HG03565 (cell line): ENCODE results near the gene ARHGEF3.
"Not testable (repeated sequence)": the region's sequence is repeated elsewhere in the genome, so short reads cannot be mapped to it uniquely, and the experiment has no call there.

Experiments used
- ATAC-seq: cut with Tn5 transposase; IDR thresholded peaks from one replicate; pipeline ENCODE4 v1.9.1; 2021; ENCODE audit warnings: mild to moderate bottlenecking, moderate library complexity; ENCODE audit not compliant: unreplicated experiment

ARHGEF3 gene

GRCh38 chr3:56742887-56743286 lies 58.9 kb downstream of the ARHGEF3 start:
- no peak for ATAC-seq

DNA sequence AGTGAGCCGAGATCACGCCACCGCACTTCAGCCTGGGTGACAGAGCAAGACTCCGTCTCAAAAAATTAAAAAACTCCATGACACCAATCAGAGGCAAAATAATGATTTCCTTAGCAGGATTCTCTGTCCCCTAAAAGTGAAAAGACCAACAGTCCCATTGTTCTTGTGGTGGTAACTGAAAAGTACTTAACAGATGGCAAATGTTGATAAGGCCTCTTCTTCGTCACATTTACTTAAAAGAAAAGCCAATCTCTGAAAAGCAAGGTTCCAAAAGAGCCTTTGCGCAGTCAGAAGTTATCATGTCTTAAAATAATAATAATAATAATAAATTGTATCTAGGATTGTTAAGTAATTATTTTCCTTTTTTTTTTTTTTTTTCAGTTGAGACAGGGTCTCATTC lies 62.7 kb downstream of the ARHGEF3 start:
- no peak for ATAC-seq

DNA sequence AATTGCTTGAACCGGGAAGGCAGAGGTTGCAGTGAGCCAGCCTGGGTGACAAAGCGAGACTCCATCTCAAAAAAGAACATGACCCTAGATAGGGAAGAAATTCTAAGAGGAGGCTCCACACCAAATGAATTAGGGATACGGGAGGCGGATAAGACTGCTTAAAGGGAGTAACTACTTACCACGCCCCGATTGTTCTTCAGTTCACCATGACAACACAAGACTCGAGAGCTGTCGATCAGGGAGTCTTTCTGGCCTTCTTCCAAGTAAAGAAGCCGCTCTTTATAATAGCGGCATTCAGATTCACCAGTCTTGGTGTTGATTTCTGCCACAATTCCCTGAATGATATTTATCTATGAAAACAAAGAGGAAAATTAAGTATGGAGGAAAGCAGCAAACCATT lies 64.7 kb downstream of the ARHGEF3 start:
- ATAC-seq, result no peak

- ATAC-seq, result no peak
Measured at GRCh38 chr3:56732109-56732508, 69.6 kb downstream of the ARHGEF3 start.

DNA sequence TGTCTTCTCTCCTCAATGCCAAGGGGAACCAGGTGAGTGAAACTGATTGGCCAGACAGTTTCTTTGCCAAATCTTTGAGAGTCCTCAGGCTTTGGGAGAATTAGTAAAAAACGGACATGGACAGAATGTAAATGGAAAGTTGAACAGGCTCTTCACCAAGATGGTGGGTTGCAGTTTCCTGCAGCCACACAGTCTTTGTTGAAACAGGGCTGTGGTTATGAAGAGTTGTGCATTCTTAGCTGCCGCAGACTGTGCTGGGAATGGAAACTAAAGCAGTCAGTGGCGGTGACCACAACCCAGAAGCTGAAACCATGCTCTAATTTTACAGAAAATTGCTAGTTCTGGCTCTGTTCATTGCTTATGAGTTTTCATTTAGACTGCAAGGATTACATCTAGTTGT lies 76.6 kb downstream of the ARHGEF3 start:
- ATAC-seq, result peak; percentile 87

- no peak for ATAC-seq
Measured at GRCh38 chr3:56724676-56725075, 77.1 kb downstream of the ARHGEF3 start.

DNA sequence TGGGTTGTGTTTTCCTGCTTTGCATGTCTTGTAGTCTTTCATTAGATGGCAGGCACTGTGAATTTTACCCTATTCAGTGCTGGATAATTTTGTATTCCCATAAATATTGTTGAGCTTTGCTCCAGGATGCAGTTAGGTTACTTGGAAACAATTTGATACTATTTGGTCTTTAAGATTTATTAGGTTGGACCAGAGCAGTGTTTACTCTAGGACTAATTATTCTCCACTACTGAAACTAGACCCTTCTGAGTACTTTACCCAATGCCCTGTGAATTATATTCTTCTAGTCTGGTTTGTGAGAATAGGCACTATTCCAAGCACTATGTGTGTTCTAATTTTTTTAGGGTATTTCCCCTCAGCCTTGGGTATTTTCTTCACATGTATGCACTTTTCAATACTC lies 80.9 kb downstream of the ARHGEF3 start:
- ATAC-seq, result no peak

DNA sequence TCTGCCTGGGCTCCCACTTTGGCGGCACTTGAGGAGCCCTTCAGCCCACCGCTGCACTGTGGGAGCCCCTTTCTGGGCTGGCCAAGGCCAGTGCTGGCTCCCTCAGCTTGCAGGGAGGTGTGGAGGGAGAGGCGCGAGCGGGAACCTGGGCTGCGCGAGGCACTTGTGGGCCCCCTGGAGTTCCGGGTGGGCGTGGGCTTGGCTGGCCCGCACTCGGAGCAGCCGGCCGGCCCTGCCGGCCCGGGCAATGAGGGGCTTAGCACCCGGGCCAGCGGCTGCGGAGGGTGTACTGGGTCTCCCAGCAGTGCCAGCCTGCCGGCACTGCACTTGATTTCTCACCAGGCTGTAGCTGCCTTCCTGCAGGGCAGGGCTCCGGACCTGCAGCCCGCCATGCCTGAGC lies 82.9 kb downstream of the ARHGEF3 start:
- not testable (repeated sequence) for ATAC-seq

DNA sequence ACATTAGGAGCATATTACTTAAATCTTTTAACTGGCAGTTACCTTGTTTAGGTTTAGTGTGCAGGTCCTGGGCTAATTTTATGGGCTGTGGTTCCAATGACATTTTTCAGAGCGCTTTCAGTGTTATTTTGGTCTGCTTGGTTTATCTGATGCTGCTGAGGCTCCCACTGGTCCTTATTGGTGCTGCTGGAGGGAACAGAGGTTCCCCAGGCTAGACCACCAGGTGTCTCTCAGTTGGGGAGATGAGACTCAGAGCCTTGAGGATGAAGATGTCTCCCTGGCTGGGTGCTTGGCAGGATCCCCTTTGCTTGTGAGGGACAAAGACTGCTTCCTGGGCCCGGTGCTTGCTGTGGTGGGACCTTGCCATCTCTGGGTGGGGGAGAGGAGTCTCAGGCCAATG lies 90.4 kb downstream of the ARHGEF3 start:
- no peak for ATAC-seq

DNA sequence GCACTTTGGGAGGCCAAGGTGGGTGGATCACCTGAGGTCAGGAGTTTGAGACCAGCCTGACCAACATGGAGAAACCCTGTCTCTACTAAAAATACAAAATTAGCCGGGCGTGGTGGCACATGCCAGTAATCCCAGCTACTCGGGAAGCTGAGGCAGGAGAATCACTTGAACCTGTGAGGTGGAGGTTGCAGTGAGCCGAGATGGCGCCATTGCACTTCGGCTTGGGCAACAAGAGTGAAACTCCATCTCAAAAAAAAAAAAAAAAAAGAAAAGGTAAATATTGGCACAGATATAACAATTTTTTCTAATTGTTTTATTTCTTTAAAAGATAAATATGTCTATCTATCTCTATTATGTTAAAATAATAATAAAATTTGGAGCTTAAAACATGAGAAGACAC lies 94.3 kb downstream of the ARHGEF3 start:
- not testable (repeated sequence) for ATAC-seq

DNA sequence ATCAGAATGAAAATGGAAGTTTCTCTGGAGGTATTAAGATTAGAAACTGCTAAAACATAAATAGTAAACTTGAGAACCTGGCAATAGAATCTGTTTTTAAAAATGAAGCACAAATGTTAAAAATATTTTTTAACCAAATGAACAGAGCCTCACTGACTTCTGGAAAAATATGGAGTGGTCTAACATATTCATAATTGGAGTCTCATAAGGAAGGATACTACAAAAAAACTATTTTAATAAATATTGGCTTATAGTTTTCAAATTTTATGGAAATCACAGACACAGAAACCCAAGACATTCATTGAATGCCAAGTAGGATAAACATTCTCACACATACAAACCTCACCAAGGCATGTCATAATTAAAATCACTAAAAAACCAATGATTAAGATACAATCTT lies 95.1 kb downstream of the ARHGEF3 start:
- ATAC-seq, result no peak

GRCh38 chr3:56704706-56705105 lies 97.0 kb downstream of the ARHGEF3 start:
- ATAC-seq, result no peak

DNA sequence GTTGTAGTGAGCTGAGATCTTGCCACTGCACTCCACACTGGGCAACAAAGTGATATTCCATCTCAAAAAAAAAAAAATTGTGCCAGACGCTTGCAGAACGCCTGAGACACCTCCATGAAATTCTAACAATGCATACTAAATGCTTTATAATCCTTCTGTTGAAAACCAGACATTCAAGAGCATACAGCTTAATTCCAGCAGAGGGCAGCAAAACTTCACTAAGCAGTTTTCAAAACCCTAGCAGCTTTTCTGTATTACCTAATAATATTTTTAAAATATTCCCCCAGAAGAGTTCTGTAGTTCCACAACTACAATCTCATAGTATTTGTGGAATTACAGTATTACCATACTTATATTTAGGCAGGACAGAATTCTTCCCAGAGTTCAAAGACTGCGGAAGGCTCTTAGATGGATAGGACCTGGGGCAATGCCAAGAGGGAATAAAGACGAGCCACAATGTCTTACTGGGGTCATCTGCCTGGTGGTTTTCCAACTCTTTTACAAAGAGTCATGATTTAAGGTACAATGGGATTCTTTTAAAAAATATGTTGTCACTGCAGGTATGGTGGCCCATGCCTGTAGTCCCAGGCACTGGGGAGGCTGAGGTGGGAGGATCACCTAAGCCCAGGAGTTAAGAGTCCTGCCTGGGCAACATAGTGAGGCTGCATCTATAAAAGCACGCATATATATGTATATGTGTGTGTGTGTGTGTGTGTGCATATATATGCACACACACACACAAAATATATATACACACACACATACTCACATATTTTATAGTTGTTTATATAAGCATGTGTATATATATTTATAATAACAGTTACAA lies 99.0 kb downstream of the ARHGEF3 start:
- ATAC-seq, result no peak

GRCh38 chr3:56700151-56700550 lies 101.6 kb downstream of the ARHGEF3 start:
- no peak for ATAC-seq

- no peak for ATAC-seq
Measured at GRCh38 chr3:56694867-56695683, 106.7 kb downstream of the ARHGEF3 start.

DNA sequence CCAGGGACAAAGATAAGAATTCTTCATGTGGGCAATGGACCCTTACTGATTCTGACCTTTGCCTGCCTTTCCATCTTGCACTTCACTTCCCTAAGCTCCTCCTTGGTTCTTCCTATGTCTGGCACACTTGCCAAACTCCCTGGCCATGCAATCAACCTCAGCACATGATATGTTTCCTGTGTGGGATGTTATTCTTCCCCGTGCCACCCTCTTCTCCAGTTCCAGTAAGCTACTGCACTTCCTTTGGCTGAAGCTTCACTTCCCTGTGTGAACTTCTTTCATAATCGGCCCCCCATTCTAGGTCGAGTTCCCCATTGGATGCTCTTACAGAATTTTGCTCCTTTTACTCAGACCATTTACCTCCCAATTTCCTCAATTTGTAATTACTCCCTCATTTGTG lies 108.0 kb downstream of the ARHGEF3 start:
- ATAC-seq, result no peak

GRCh38 chr3:56692520-56693433 lies 109.0 kb downstream of the ARHGEF3 start:
- ATAC-seq, result peak; percentile 52

- ATAC-seq, result not testable (repeated sequence)
Measured at GRCh38 chr3:56692001-56692365, 109.8 kb downstream of the ARHGEF3 start.

DNA sequence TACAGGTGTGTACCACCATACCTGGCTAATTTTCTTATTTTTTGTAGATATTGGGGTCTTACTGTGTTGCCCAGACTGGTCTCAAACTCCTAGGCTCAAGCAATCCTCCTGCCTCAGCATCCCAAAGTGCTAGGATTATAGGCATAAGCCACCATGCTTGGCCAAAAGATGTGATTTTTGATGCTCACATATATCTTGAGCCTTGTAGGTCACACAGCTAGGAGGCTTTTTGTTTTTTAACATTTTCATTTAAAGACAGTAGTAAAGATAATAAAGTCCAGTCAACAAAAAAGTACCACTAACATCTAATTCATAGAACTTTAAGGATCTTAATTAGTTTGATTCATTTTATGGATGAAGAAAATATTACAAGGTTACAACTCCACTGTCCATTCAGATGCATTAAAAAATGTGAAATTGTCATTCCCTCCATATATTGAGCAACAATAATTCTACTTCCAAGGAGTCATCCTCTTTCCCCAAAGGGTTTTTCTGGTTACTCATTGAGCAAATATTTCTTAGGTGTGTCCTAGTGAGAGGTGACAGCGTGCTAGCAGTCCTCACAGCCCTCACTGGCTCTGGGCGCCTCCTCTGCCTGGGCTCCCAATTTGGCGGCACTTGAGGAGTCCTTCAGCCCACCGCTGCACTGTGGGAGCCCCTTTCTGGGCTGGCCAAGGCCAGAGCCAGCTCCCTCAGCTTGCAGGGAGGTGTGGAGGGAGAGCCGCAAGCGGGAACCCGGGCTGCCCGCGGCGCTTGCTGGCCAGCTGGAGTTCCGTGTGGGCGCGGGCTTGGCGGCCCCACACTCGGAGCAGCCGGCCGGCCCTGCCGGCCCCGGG lies 110.4 kb downstream of the ARHGEF3 start:
- ATAC-seq, result no peak

GRCh38 chr3:56689303-56689702 lies 112.4 kb downstream of the ARHGEF3 start:
- no peak for ATAC-seq
